Ishikawa (cell line): ENCODE results near the gene VPS35L.

ENCODE experiments used
- FOXM1 ChIP-seq: IDR thresholded peaks from 2 replicates; pipeline ENCODE4 v1.6.1; 2012; ENCODE audit warnings: low read depth, borderline replicate concordance
- RAD21 ChIP-seq: IDR thresholded peaks from 2 replicates; pipeline ENCODE4 v1.6.1; 2012; ENCODE audit warnings: low read depth
- TAF1 ChIP-seq: IDR thresholded peaks from 2 replicates; pipeline ENCODE4 v1.6.1; 2012; ENCODE audit warnings: low read depth, mild to moderate bottlenecking
- TF ChIP-seq, protein P1 (sequence below): IDR thresholded peaks from 2 replicates; pipeline ENCODE4 v1.6.1; 2012; ENCODE audit warnings: low read depth, mild to moderate bottlenecking
- TF ChIP-seq, protein P2 (sequence below): IDR thresholded peaks from 2 replicates; pipeline ENCODE4 v1.6.1; 2012

DNA sequence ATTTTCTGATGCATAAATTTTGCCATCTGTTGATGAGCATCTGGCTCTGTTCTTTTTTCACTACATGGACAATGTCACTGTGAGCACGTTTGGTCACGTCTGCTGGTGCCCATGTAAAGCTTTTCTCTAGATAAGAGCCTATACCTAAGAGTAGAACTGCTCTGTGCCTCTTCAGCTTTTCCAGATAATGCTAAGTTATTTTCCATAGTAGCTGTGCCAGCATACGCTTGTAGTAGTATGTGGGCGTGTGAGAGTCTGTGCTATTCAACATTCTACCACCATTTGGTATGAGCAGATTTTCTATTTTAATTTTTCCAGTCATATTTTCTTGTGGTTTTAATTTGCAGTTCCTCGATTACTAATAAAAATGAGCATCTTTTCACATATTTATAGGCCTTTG lies 33.2 kb downstream of the VPS35L start:
- TF ChIP-seq, protein P1, sequence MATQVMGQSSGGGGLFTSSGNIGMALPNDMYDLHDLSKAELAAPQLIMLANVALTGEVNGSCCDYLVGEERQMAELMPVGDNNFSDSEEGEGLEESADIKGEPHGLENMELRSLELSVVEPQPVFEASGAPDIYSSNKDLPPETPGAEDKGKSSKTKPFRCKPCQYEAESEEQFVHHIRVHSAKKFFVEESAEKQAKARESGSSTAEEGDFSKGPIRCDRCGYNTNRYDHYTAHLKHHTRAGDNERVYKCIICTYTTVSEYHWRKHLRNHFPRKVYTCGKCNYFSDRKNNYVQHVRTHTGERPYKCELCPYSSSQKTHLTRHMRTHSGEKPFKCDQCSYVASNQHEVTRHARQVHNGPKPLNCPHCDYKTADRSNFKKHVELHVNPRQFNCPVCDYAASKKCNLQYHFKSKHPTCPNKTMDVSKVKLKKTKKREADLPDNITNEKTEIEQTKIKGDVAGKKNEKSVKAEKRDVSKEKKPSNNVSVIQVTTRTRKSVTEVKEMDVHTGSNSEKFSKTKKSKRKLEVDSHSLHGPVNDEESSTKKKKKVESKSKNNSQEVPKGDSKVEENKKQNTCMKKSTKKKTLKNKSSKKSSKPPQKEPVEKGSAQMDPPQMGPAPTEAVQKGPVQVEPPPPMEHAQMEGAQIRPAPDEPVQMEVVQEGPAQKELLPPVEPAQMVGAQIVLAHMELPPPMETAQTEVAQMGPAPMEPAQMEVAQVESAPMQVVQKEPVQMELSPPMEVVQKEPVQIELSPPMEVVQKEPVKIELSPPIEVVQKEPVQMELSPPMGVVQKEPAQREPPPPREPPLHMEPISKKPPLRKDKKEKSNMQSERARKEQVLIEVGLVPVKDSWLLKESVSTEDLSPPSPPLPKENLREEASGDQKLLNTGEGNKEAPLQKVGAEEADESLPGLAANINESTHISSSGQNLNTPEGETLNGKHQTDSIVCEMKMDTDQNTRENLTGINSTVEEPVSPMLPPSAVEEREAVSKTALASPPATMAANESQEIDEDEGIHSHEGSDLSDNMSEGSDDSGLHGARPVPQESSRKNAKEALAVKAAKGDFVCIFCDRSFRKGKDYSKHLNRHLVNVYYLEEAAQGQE, result no peak
- TF ChIP-seq FOXM1 (no peak), TAF1 (no peak), RAD21 (no peak)
- TF ChIP-seq, protein P2, sequence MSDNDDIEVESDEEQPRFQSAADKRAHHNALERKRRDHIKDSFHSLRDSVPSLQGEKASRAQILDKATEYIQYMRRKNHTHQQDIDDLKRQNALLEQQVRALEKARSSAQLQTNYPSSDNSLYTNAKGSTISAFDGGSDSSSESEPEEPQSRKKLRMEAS, result no peak
